NCI-H524 treated with DMSO at 0.1 percent for 48 hours (cell line): ENCODE measurements around the gene NRDC.
"Not testable (repeated sequence)": the region's sequence is repeated elsewhere in the genome, so short reads cannot be mapped to it uniquely, and the experiment has no call there.

Experiments
- DNase-seq: peaks from one replicate; lab custom pipeline; 2025; lab: John Stamatoyannopoulos, UW

Gene NRDC

DNA sequence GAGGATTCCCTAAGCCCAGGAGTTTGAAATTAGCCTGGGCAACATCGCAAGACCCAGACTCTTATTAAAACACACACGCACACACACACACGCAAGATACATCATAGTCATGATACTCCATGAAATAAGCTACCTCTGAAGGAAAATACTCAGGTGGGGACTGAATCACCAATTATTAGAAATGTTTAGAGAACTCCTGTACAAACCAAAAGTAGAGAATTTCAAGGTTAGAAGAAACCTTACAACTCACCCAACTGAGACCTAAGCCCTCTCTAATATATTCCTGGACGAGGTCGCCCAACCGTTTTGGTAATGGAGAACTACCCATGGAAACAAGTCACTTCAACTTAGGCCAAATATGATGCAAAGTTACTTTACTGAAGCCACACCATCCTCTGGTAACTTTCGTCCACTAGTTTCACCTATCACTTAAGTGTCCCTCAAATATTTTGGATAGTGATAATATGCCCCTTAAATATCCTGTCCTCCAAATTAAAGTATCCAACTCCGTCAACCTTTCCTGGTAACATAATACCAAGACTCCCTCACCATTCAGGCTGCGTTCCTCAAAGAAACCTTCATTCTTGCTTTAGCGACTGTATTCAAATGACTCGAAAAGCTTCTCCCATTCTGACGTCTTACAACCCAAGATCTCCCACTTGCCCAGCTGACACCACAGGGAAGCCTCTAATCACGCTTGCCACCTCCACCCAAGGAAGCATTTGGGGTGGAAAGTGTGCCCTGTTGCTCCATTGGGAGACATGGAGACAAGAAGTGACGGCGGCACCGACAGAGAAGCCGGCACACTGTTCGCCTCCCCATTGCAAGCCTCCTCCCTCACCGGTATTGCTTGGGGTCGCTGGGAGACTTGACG lies 856 bp downstream of the NRDC start:
- DNase-seq: no peak

- no peak for DNase-seq
Observed at GRCh38 chr1:51875836-51876235, 2.7 kb downstream of the NRDC start.

GRCh38 chr1:51875291-51875772 lies 3.2 kb downstream of the NRDC start:
- no peak for DNase-seq

DNA sequence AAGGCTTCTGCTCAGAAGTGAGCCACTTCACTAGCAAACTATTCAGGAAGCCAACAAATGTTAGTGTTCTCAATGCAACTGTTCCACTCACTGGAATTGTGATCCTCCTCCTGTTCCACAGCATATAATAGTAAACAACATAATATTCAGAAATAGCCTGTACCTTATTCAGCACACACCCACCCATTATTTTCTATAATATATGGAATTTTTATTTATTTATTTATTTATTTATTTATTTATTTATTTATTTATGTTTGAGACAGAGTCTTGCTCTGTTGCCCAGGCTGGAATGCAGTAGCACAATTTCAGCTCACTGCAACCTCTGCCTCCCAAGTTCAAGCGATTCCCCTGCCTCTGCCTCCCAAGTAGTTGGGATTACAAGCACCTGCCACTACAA lies 5.3 kb downstream of the NRDC start:
- DNase-seq: not testable (repeated sequence)

DNA sequence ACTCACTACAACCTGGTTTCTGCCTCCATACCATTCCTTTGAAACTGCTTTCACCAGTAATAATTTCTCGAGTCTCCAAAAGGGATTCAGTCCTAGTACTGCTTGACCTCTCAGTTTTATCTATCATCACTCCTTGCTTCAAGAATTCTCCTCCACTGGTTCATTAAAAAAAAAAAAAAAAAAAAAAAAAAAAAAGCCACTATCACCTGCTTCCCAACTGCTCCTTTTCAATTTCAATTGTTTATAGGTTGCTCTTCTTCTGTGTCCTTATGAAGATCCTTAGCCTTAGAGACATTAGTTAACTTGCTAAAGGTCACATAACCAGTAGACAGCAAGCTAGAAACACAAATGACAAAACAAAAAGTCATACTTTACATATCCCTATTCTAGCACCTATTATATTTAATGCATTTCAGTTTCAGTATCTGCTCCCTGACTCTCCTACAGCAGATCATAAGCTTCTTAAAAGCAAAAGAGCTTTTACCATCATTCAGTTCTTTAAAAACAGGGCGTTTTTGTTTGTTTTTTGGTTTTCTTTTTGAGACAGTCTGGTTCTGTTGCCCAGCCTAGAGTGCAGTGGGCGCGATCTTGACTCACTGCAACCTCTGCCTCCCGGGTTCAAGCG lies 7.1 kb downstream of the NRDC start:
- DNase-seq: no peak

DNA sequence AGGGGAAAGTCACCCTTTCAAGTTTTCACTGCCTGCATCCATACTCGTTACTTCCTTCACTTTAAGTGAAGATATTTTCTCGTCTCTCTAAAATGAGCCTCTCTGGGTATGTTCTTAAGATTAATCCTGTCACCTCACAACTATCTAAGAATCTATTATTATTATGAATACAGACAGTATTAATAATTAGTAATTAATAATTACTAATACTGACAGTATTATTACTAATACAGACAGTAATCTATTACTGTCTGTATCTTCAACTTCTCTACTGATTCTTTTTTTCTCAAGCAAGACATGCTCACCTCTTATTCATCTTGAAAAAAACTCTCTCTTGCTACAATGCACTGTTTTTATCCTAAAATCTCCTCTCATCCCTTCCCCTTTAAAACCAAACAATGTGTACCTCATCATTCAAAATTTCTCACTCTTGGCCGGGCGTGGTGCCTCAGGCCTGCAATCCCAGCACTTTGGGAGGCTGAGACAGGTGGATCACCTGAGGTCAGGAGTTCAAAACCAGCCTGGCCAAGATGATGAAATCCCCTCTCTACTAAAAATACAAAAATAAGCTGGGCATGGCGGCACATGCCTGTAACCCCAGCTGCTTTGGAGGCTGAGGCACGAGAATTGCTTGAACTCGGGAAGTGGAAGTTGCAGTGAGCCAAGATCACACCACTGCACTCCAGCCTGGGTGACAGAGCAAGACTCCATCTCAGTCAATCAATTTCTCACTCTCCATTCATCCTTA lies 7.8 kb downstream of the NRDC start:
- DNase-seq: no peak

GRCh38 chr1:51867479-51868232 lies 10.9 kb downstream of the NRDC start:
- no peak for DNase-seq

- DNase-seq: no peak
Observed at GRCh38 chr1:51863384-51863783, 15.1 kb downstream of the NRDC start.

DNA sequence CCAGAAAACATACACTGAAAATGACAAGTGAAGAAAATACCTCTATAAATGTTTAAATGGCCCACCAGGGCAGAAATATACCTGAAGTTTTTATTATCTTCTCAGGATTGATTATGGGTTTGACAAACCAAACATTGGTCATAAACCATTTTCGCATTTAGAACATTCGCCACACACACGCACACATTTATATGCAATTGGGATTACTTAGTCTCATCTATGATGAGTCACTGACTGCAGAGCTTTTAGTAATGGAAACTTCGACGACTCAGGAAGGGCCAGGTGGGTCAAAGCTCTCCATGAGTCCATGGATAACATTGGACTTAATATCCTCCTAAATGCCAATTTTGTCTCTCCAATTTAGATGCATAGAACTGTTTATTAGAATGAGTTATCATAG lies 16.9 kb downstream of the NRDC start:
- no peak for DNase-seq

DNA sequence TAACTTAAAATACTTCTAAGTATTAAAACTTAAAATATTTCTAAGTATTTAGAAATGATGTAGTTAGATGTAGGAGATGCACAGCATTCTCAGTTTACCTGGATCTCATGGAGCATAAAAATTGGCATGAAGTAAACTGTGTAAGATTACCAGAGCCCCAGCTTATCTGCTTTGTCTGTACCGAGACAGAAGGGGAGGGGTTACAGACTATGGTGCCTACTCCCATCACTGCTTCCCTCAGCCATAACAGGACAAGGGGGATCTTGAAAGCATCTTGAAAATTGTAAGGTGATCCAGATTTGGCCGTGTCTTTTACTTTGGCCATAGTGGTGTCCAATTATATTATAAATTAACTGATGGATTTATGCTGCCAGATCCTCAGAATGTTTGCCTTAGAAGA lies 18.8 kb downstream of the NRDC start:
- DNase-seq: no peak

GRCh38 chr1:51859333-51859732 lies 19.2 kb downstream of the NRDC start:
- DNase-seq: no peak

DNA sequence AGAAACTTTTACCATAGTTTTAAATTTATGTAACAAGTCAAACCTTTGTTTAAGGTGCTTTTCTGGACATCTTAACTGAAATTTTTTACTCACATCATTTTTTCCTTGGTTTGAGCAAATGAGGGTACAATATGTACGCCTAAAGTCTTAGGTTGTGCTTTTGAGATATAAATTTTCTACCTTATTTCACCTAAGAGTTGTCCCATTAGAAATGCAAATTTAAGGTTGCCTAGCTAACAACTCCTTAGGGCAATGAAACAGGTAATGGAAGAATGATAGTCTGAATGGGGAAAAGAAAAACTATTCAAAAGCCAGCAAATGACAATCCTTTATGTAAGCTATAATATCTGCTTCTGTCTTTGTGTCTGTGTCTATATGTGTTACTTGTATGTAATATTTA lies 19.6 kb downstream of the NRDC start:
- no peak for DNase-seq

DNA sequence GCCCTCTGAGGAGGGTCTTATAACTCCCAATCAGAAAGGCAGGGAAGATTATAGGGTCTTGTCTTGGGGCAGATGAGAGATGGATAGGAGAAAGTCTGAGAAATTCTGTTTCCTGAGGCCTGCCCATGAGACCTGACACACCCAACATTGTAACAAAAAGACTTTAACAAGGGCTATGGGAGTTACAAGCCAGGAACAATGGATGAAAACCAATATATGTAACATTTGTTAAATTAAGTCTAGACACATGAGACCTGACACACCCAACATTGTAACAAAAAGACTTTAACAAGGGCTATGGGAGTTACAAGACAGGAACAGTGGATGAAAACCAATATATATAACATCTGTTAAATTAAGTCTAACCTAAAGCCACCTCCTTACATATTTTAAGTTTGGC lies 21.8 kb downstream of the NRDC start:
- no peak for DNase-seq

DNA sequence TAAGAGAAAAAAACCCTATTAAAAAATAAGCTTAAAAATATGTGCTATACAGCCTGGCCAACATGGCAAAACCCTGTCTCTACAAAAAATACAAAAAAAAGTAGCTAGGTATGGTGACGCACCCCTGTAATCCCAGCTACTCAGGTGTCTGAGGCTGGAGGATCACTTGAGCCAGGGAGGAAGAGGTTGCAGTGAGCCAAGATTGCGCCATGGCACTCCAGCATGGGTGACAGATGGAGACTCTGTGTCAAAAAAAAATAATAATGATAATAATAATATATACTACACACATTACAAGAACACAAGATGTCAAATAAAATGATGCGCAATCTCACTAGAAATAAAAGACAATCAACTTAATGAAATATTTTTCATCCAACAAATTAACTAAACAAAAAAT lies 22.9 kb downstream of the NRDC start:
- DNase-seq: no peak

- no peak for DNase-seq
Observed at GRCh38 chr1:51853360-51853759, 25.2 kb downstream of the NRDC start.

- DNase-seq: no peak
Observed at GRCh38 chr1:51851882-51852396, 26.6 kb downstream of the NRDC start.

DNA sequence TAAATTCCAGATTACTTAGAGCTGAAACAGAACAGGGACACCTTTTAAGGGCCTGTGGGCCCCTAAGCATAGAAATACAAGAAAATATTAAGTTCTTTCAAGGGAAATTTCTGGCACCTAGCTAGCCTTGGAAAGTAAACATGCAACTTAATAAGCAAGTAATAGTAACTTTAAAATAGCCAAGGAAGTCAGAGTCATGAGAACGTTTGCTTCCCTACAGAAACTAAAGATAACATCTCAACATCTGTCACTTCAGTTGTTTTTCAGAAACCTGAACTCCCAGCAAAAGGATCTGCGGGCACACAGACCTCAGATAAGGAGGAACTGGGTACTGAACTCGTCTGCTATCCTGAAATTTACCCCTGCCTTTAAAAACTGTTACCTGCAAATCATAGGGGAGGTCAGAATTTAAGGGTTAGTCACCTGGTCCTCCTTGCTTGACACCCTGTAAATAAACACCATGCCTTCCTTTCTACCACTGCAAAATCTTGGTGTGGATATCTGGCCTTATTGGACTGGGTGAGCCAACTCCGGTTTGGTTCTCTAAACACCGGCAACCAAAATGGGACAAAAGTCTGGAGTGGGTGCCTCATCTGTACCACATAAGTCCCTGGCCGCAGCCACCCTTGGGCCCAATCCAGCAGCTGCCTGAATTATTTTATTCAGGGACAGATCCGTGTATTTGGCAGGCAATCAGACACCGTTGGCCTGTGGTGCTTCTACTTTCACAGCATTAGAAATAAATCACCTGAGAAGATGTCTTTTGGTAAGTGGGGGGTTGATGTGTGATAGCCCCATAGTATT lies 27.9 kb downstream of the NRDC start:
- no peak for DNase-seq

DNA sequence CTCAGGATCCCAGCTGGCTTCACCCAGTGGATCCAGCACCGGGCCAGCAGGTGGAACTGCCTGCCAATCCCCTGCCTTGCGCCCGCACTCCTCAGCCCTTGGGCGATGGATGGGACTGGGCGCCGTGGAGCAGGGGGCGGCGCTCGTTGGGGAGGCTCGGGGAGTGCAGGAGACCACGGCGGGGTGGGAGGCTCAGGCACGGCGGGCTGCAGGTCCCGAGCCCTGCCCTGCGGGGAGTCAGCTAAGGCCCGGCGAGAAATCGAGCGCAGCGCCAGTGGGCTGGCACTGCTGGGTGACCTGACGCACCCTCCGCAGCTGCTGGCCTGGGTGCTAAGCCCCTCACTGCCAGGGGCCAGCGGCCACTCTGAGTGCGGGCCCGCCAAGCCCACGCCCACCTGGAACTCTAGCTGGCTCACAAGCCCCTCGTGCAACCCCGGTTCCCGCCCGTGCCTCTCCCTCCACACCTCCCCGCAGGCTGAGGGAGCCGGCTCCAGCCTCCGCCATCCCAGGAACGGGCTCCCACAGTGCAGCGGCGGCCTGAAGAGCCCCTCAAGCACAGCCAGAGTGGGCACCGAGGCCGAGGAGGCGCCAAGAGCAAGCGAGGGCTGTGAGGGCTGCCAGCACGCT lies 31.1 kb downstream of the NRDC start:
- DNase-seq: no peak

DNA sequence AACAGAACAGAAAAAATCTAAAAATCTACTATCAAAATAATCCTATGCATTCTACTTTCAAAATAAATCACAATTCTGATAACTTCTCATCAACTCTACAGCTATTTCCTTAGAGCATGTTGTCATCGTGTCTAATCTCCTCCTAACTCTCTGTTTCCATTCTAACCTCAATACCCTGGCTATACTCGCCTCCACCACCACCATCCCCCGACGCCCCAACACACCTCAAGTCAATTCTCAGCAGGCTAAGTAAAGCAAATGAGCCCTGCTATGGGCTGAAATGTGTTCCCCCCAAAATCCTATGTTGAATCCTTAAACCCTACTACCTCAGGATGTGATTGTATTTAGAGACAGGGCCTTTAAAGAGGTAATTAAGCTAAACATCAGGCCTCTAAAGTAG lies 34.6 kb downstream of the NRDC start:
- DNase-seq: no peak

DNA sequence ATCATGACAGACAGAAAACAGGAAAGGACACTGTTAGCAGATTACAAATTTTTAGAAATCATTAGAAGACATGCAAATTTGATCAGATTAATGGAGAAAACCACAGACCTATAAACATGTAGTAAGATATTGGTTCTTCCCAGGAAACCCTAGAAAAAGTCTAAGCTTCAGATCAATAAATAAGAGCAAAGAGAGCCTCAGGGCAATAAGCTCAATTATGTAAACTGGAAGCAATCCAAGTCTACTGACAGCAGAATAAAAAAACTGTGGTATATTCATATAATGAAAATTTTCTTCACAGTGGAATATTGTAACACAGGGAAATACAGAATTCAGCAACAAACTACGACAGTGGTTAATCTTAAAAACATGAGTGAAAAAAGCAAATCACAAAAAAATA lies 36.3 kb downstream of the NRDC start:
- no peak for DNase-seq
